H1 (cell line): Measurements from ENCODE around the gene ADGRL3. TPM values are rescaled to one million over a fixed set of nuclear protein-coding genes. Genes with fewer than 3 reads are reported as not detected.

ENCODE experiments used
- CTCF ChIA-PET: fragments of 300-600 bp; sonication (Branson Sonifier 250); formaldehyde crosslinking; loops from one replicate; lab custom pipeline; 2021; ENCODE audit not compliant: partially characterized antibody; lab: Charles Lee
- POLR2A ChIA-PET: fragments of 300-600 bp; sonication (Branson Sonifier 250); formaldehyde crosslinking; loops from one replicate; lab custom pipeline; 2021; ENCODE audit warnings: inconsistent platforms; ENCODE audit not compliant: partially characterized antibody; lab: Charles Lee
- DNase-seq, 2 experiments: peaks; one replicate each; pipeline versions ENCODE4 v3.0.0 to v3.0.0-alpha.2; 2010 to 2022; ENCODE audit warnings: low spot score in 2 of 2, low read depth in 1 of 2, mixed read lengths in 1 of 2
- FAIRE-seq: peaks from 2 replicates; lab custom pipeline; 2011; peaks lifted over from hg19 to GRCh38; lab: Jason Lieb, UNC
- H2AFZ ChIP-seq: 2 replicates; pipeline ENCODE4 v1.8.1; 2012; ENCODE audit warnings: low read length, inconsistent platforms
- H2AK5ac ChIP-seq: 2 replicates; pipeline ENCODE4 v1.6.1; 2013; ENCODE audit warnings: low read depth, low read length
- H2BK120ac ChIP-seq: replicated peaks from 2 replicates; pipeline ENCODE3; 2013; ENCODE audit warnings: low read depth, low read length, inconsistent platforms
- H2BK12ac ChIP-seq: 2 replicates; pipeline ENCODE4 v1.6.1; 2013; ENCODE audit warnings: low read depth, low read length
- H2BK15ac ChIP-seq: 2 replicates; pipeline ENCODE4 v1.6.1; 2013; ENCODE audit warnings: low read length
- H2BK20ac ChIP-seq: 2 replicates; pipeline ENCODE4 v1.6.1; 2013; ENCODE audit warnings: low read length
- H2BK5ac ChIP-seq: 2 replicates; pipeline ENCODE4 v1.6.1; 2013; ENCODE audit warnings: low read depth, low read length
- H3K14ac ChIP-seq: 2 replicates; pipeline ENCODE4 v1.6.1; 2013; ENCODE audit warnings: inconsistent platforms; ENCODE audit not compliant: insufficient read length
- H3K18ac ChIP-seq: 2 replicates; pipeline ENCODE4 v1.6.1; 2013; ENCODE audit warnings: low read length; ENCODE audit errors: extremely low read depth
- H3K23ac ChIP-seq: 2 replicates; pipeline ENCODE4 v1.6.1; 2013; ENCODE audit warnings: inconsistent platforms; ENCODE audit not compliant: insufficient read length
- H3K23me2 ChIP-seq: 2 replicates; pipeline ENCODE4 v1.6.1; 2013; ENCODE audit warnings: low read depth, low read length
- H3K27ac ChIP-seq: 2 replicates; pipeline ENCODE4 v1.6.1; 2011; ENCODE audit warnings: low read depth, low read length, inconsistent platforms
- H3K27me3 ChIP-seq, 4 experiments: replicated peaks in 1 of 4; 1 replicate in 1 of 4; 2 replicates in 3 of 4; pipeline versions ENCODE4 v1.6.1 to v1.8.1; 2011 to 2013; ENCODE audit warnings: low read length in 3 of 4, mild to moderate bottlenecking in 3 of 4, inconsistent platforms in 2 of 4, mixed read lengths in 2 of 4, moderate library complexity in 1 of 4; ENCODE audit not compliant: control insufficient read depth in 3 of 4, insufficient read depth in 3 of 4; ENCODE audit errors: extremely low read depth in 1 of 4
- H3K36me3 ChIP-seq, 4 experiments: 2 replicates each; pipeline versions ENCODE4 v1.6.1 to v1.8.1; 2011 to 2013; ENCODE audit warnings: mild to moderate bottlenecking in 4 of 4, low read length in 3 of 4, moderate library complexity in 2 of 4, control low read depth in 1 of 4, inconsistent platforms in 1 of 4; ENCODE audit not compliant: insufficient read depth in 4 of 4, control insufficient read depth in 2 of 4
- H3K4ac ChIP-seq: replicated peaks from 2 replicates; pipeline ENCODE3; 2013; ENCODE audit warnings: low read length, low read depth, mixed read lengths, inconsistent platforms; ENCODE audit not compliant: insufficient read length
- H3K4me1 ChIP-seq, 4 experiments: replicated peaks in 1 of 4; 1 replicate in 1 of 4; 2 replicates in 3 of 4; pipeline versions ENCODE4 v1.6.1 to v1.8.1; 2011 to 2013; ENCODE audit warnings: low read length in 3 of 4, inconsistent platforms in 2 of 4, mixed read lengths in 1 of 4; ENCODE audit not compliant: insufficient read depth in 4 of 4, control insufficient read depth in 3 of 4
- H3K4me2 ChIP-seq, 2 experiments: 2 replicates each; pipeline versions ENCODE4 v1.6.1 to v1.8.1; 2011 to 2013; ENCODE audit warnings: low read depth in 2 of 2, low read length in 2 of 2, control low read depth in 1 of 2, inconsistent platforms in 1 of 2, mild to moderate bottlenecking in 1 of 2; ENCODE audit not compliant: insufficient read depth in 1 of 2
- H3K4me3 ChIP-seq, 4 experiments: fragments of 200-600, 300-600 bp in 1 of 4; sonication (generic), shearing (Covaris generic), sonication (Bioruptor Twin) in 1 of 4; 2 replicates each; pipeline versions ENCODE4 v1.5.1 to v1.8.1; 2011 to 2016; ENCODE audit warnings: low read length in 4 of 4, low read depth in 3 of 4, control low read depth in 2 of 4, inconsistent platforms in 2 of 4, mild to moderate bottlenecking in 2 of 4, mixed read lengths in 1 of 4, moderate library complexity in 1 of 4; ENCODE audit not compliant: insufficient read depth in 2 of 4; ENCODE audit errors: extremely low read depth in 1 of 4
- H3K56ac ChIP-seq: replicated peaks from 2 replicates; pipeline ENCODE3; 2013; ENCODE audit warnings: low read depth, mild to moderate bottlenecking, mixed read lengths, low read length, inconsistent platforms; ENCODE audit not compliant: insufficient read length
- H3K79me1 ChIP-seq: 2 replicates; pipeline ENCODE4 v1.6.1; 2013; ENCODE audit warnings: low read depth, low read length, control low read depth
- H3K79me2 ChIP-seq, 2 experiments: 2 replicates each; pipeline versions ENCODE4 v1.6.1 to v1.8.1; 2012 to 2013; ENCODE audit warnings: low read length in 2 of 2, mild to moderate bottlenecking in 2 of 2, inconsistent platforms in 1 of 2; ENCODE audit not compliant: insufficient read depth in 2 of 2, control insufficient read depth in 1 of 2
- H3K9ac ChIP-seq, 4 experiments: replicated peaks in 1 of 4; 1 replicate in 1 of 4; 2 replicates in 3 of 4; pipeline versions ENCODE4 v1.6.1 to v1.8.1; 2011 to 2013; ENCODE audit warnings: low read depth in 3 of 4, low read length in 3 of 4, control low read depth in 2 of 4, mild to moderate bottlenecking in 2 of 4, moderate library complexity in 2 of 4, inconsistent platforms in 1 of 4; ENCODE audit errors: extremely low read depth in 1 of 4
- H3K9me3 ChIP-seq, 2 experiments: 2 replicates each; pipeline versions ENCODE4 v1.6.1 to v1.8.1; 2012 to 2013; ENCODE audit warnings: mild to moderate bottlenecking in 2 of 2, moderate library complexity in 2 of 2, control low read depth in 1 of 2, inconsistent platforms in 1 of 2, low read depth in 1 of 2, low read length in 1 of 2, mixed read lengths in 1 of 2; ENCODE audit not compliant: insufficient read depth in 2 of 2
- H4K20me1 ChIP-seq, 2 experiments: replicated peaks in 1 of 2; 2 replicates each; pipeline versions ENCODE3 to v1.8.1; 2011 to 2013; ENCODE audit warnings: inconsistent platforms in 2 of 2, low read length in 2 of 2, mild to moderate bottlenecking in 1 of 2; ENCODE audit not compliant: insufficient read depth in 2 of 2, control insufficient read depth in 1 of 2
- H4K5ac ChIP-seq: 2 replicates; pipeline ENCODE4 v1.6.1; 2013; ENCODE audit warnings: low read length, low read depth, mixed read lengths, inconsistent platforms; ENCODE audit not compliant: insufficient read length
- H4K8ac ChIP-seq: 2 replicates; pipeline ENCODE4 v1.8.0; 2013; ENCODE audit warnings: mild to moderate bottlenecking, moderate library complexity, low read length, inconsistent platforms; ENCODE audit not compliant: insufficient read depth; ENCODE audit errors: extremely low read depth
- H4K91ac ChIP-seq: replicated peaks from 2 replicates; pipeline ENCODE3; 2013; ENCODE audit warnings: low read length, mixed read lengths, inconsistent platforms; ENCODE audit not compliant: insufficient read length
- ASH2L ChIP-seq: fragments of 200-600, 300-600 bp; sonication (generic); IDR thresholded peaks from one replicate; pipeline ENCODE4 v1.7.1; 2017; ENCODE audit warnings: low read length
- ATF2 ChIP-seq: IDR thresholded peaks from 2 replicates; pipeline ENCODE4 v1.6.1; 2012; ENCODE audit warnings: low read length, inconsistent platforms
- EP300 ChIP-seq, 2 experiments: IDR thresholded peaks; 1 replicate in 1 of 2; 2 replicates in 1 of 2; pipeline ENCODE4 v1.6.1; 2011 to 2012; ENCODE audit warnings: low read depth in 2 of 2, low read length in 2 of 2, mild to moderate bottlenecking in 2 of 2, borderline replicate concordance in 1 of 2, inconsistent platforms in 1 of 2, moderate library complexity in 1 of 2
- JUN ChIP-seq: IDR thresholded peaks from 2 replicates; pipeline ENCODE4 v1.6.1; 2011; ENCODE audit warnings: low read depth, mild to moderate bottlenecking, improper control_type of control experiment, low read length
- SIX5 ChIP-seq: IDR thresholded peaks from 2 replicates; pipeline ENCODE4 v1.6.1; 2011; ENCODE audit warnings: mild to moderate bottlenecking, low read depth, low read length
- SP2 ChIP-seq: IDR thresholded peaks from 2 replicates; pipeline ENCODE4 v1.6.1; 2012; ENCODE audit warnings: mild to moderate bottlenecking, low read length, inconsistent platforms
- polyA plus RNA-seq, 7 experiments: library from polyadenylated mRNA; depleted of rRNA in 3 of 7; stranded (reverse) in 5 of 7; unstranded in 2 of 7; fragments of >200 nt in 5 of 7; fragments of 200-250 nt in 2 of 7; gene quantifications; 1 replicate in 5 of 7; 2 replicates in 1 of 7; 4 replicates in 1 of 7; pipeline versions ENCODE4 v1.2.1 to v1.2.3, GENCODE V29; 2011 to 2013; ENCODE audit warnings: missing spikeins in 2 of 7, mixed read lengths in 2 of 7
- total RNA-seq: library from RNA; stranded (reverse); fragmentation: NEBNext Ultra II Directional; extraction: Animal tissue kit (Norgen Biotek cat#: 25700); gene quantifications from 2 replicates; pipeline ENCODE4 v1.2.1, GENCODE V29; 2021

Gene ADGRL3
- total and polyA plus RNA-seq, 2 of the 8 experiments (the other 6 are each of a cell fraction or from before 2014, with no cell fraction given), result 6.6 to 13.0 TPM

- H4K8ac ChIP-seq, result no peak overlapping the region
- no peak overlapping the region for H3K4me3 ChIP-seq
- H3K4me2 ChIP-seq, result no peak overlapping the region
- no peak overlapping the region for H4K5ac ChIP-seq
- no peak overlapping the region for H3K14ac ChIP-seq
- peaks cover 0 to 2% (median 0%) of the 10 kb centered on the region in 4 experiments; a peak in 2 of 7 replicates for H3K4me1 ChIP-seq
- H3K9me3 ChIP-seq, result no peaks in the 10 kb centered on the region
- ChIA-PET CTCF (no interaction called here), POLR2A (no interaction called here)
- no peaks in the 10 kb centered on the region; the same call in 1 of the 2 replicates for H3K23me2 ChIP-seq
- H3K23ac ChIP-seq, result no peak overlapping the region
- no peaks in the 10 kb centered on the region for H3K27me3 ChIP-seq
- H2BK120ac ChIP-seq, result no peak overlapping the region
- no peaks in the 10 kb centered on the region for H4K20me1 ChIP-seq
- FAIRE-seq, result no peak
- no peak overlapping the region for H3K9ac ChIP-seq
- H2BK15ac ChIP-seq, result no peak overlapping the region
- H3K56ac ChIP-seq, result no peak overlapping the region
- no peaks in the 10 kb centered on the region for H3K36me3 ChIP-seq
- no peak overlapping the region for H2AFZ ChIP-seq
- no peak overlapping the region for H2BK12ac ChIP-seq
- H3K4ac ChIP-seq, result no peak overlapping the region
- H3K79me1 ChIP-seq, result no peaks in the 10 kb centered on the region
- no peak overlapping the region for H2AK5ac ChIP-seq
- no peak overlapping the region for H2BK5ac ChIP-seq
- H2BK20ac ChIP-seq, result no peak overlapping the region
- no peak for DNase-seq
- no peaks in the 10 kb centered on the region for H3K79me2 ChIP-seq
- no peak overlapping the region for H3K18ac ChIP-seq
- no peak overlapping the region for H4K91ac ChIP-seq
- H3K27ac ChIP-seq, result no peak overlapping the region
- no peak for TF ChIP-seq ASH2L
- no peak for TF ChIP-seq EP300 (IDR thresholded peaks at IDR 0.05; ENCODE audit: borderline replicate concordance in 1 of 2, low read depth in 2 of 2, low read length in 2 of 2)
- no peak for TF ChIP-seq JUN
- TF ChIP-seq ATF2, result no peak
- no peak for TF ChIP-seq SP2
- no peak for TF ChIP-seq SIX5
These were observed 753.3 kb downstream of the ADGRL3 start for GRCh38 chr4:61953386-61953785.
